HG03025 (cell line): ENCODE data around the gene DCUN1D2.
"Not testable (repeated sequence)": the region's sequence is repeated elsewhere in the genome, so short reads cannot be mapped to it uniquely, and the experiment has no call there.

ENCODE experiments used
- ATAC-seq: cut with Tn5 transposase; IDR thresholded peaks from one replicate; pipeline ENCODE4 v1.9.1; 2021; ENCODE audit warnings: mild to moderate bottlenecking, moderate library complexity; ENCODE audit not compliant: unreplicated experiment, low FRiP score

Gene DCUN1D2

GRCh38 chr13:113491982-113492381 lies 1.5 kb upstream of the DCUN1D2 start:
- no peak for ATAC-seq

GRCh38 chr13:113491418-113491883 lies 940 bp upstream of the DCUN1D2 start:
- ATAC-seq = no peak

- ATAC-seq = peak; percentile 20
These were observed 689 bp downstream of the DCUN1D2 start for GRCh38 chr13:113489549-113490495.

GRCh38 chr13:113489171-113489548 lies 1.4 kb downstream of the DCUN1D2 start:
- no peak for ATAC-seq

GRCh38 chr13:113488283-113488682 lies 2.2 kb downstream of the DCUN1D2 start:
- ATAC-seq = no peak

- no peak for ATAC-seq
These were observed 3.8 kb downstream of the DCUN1D2 start for GRCh38 chr13:113486698-113487097.

GRCh38 chr13:113485545-113485944 lies 5.0 kb downstream of the DCUN1D2 start:
- no peak for ATAC-seq

GRCh38 chr13:113483504-113484293 lies 6.8 kb downstream of the DCUN1D2 start:
- ATAC-seq = no peak

GRCh38 chr13:113483081-113483480 lies 7.4 kb downstream of the DCUN1D2 start:
- no peak for ATAC-seq

- ATAC-seq = no peak
These were observed 11.3 kb downstream of the DCUN1D2 start for GRCh38 chr13:113479179-113479578.

GRCh38 chr13:113477724-113478123 lies 12.8 kb downstream of the DCUN1D2 start:
- no peak for ATAC-seq

GRCh38 chr13:113476811-113477210 lies 13.7 kb downstream of the DCUN1D2 start:
- no peak for ATAC-seq

GRCh38 chr13:113475911-113476310 lies 14.6 kb downstream of the DCUN1D2 start:
- ATAC-seq = no peak

- ATAC-seq = no peak
These were observed 15.2 kb downstream of the DCUN1D2 start for GRCh38 chr13:113475280-113475679.

- no peak for ATAC-seq
These were observed 16.3 kb downstream of the DCUN1D2 start for GRCh38 chr13:113474179-113474578.

GRCh38 chr13:113472355-113473025 lies 18.0 kb downstream of the DCUN1D2 start:
- no peak for ATAC-seq

- no peak for ATAC-seq
These were observed 18.7 kb downstream of the DCUN1D2 start for GRCh38 chr13:113471844-113472243.

- not testable (repeated sequence) for ATAC-seq
These were observed 19.8 kb downstream of the DCUN1D2 start for GRCh38 chr13:113470635-113471163.

GRCh38 chr13:113470073-113470472 lies 20.4 kb downstream of the DCUN1D2 start:
- no peak for ATAC-seq

GRCh38 chr13:113469582-113469981 lies 20.9 kb downstream of the DCUN1D2 start:
- ATAC-seq = no peak
